Measurements from ENCODE around the gene KRTAP5-10.

DNA sequence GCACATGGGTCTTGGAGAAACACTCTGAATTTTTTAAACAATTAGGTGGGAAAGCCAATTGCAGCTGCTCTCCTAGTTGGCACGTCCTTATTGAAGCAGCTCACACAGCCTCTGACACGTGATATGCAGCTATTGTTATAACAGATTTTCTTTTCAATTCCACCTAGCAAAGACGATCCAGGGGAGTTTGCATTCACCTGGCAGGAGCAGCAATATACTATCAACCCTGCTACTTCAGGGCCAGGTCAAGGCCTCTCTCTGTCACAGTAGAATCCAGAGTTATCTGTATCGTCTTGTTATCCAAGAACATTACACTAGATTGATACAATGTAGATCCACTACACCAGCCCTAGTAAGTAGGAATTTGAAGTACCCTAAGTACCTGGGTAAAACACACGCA, 9.1 kb downstream of the KRTAP5-10 start:
- TF ChIP-seq CTCF (IDR thresholded peaks at IDR 0.05; ENCODE audit: low read depth, low read length) (no peak), MYC (IDR thresholded peaks at IDR 0.05; ENCODE audit: low read depth, low read length) (no peak), POLR2A (IDR thresholded peaks at IDR 0.05; ENCODE audit: extremely low read depth, insufficient read length) (no peak)
- TF ChIP-seq, protein P1, sequence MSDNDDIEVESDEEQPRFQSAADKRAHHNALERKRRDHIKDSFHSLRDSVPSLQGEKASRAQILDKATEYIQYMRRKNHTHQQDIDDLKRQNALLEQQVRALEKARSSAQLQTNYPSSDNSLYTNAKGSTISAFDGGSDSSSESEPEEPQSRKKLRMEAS (IDR thresholded peaks at IDR 0.05; ENCODE audit: low read depth, low read length): no peak

Measured in NB4 (cell line).